Measurements from ENCODE around the gene CHMP3.

DNA sequence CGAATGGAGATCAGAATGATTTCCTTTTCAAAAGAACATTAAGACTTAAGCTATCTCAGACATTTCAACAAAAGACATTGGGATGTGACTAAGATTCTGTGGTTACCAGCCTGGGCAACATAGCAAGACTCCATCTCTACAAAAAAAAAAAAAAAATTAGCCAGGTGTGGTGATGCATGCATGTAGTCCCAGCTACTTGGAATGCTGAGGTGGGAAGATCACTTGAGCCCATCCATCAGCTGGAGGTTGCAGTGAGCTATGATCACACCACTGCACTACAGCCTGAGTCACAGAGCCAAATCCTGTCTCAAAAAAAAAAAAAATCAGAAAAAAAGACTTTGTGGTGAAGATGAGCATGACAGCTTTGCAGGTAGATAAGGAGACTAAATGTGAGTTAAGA is 47.6 kb upstream of the CHMP3 start:
- TF ChIP-seq EZH2 (optimal IDR thresholded peaks at IDR 0.05; ENCODE audit: low read depth, low read length): no peak
- TF ChIP-seq EZH2phosphoT487 (IDR thresholded peaks at IDR 0.05; ENCODE audit: low read length): no peak
- no peak for TF ChIP-seq CTCF (IDR thresholded peaks at IDR 0.05; ENCODE audit: low read length)

All from MM.1S (cell line).